HG02938 (cell line): ENCODE measurements around the gene FAM163A.
"Not testable (repeated sequence)": the region's sequence is repeated elsewhere in the genome, so short reads cannot be mapped to it uniquely, and the experiment has no call there.

Experiments
- ATAC-seq: cut with Tn5 transposase; IDR thresholded peaks from one replicate; pipeline ENCODE4 v1.9.1; 2021; ENCODE audit warnings: mild to moderate bottlenecking, moderate library complexity; ENCODE audit not compliant: unreplicated experiment

Gene FAM163A

GRCh38 chr1:179786815-179787685, 44.0 kb downstream of the FAM163A start:
- no peak for ATAC-seq

DNA sequence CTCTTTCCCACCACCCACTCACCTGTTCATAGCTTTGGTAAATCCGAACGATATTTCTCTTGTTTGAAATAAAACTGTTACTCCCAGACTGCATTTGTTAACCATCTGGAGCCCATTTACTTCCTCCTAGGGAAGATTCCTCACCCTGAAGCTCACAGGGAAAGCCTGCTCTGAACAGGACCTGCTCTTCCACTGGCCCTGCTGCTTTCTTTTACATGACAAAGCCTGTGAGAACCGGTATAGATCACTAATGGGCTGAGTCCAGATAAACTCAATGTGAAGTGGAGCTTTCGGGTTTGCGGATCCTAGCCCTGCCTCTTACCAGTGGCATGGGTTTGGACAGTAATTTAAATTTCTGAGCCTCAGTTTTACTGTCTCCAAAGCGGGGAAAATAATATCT, 45.2 kb downstream of the FAM163A start:
- ATAC-seq: no peak

DNA sequence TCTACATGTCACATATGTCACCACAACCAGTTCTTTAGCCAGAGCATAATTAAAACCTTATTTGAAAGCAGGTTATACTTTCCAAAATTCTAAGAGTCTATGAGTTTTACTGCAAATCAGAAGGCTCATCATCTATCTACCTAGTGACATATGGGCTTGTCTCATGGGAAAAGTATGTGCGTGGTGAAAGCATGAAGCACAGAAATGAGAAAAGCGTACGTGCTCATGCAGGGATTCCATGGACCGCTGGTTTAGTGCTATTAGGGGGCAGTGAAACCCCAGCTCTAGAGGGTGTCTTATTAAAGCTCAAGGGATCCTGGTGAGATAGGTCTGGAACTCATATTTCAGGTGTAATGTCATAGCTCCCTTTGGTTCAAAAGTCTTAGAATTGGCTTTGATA, 50.2 kb downstream of the FAM163A start:
- no peak for ATAC-seq

- ATAC-seq: no peak
Measured at GRCh38 chr1:179794146-179794545, 51.1 kb downstream of the FAM163A start.

- no peak for ATAC-seq
Measured at GRCh38 chr1:179794669-179795068, 51.6 kb downstream of the FAM163A start.

GRCh38 chr1:179798213-179798863, 55.2 kb downstream of the FAM163A start:
- no peak for ATAC-seq

GRCh38 chr1:179798864-179799516, 55.9 kb downstream of the FAM163A start:
- no peak for ATAC-seq

GRCh38 chr1:179800481-179800880, 57.4 kb downstream of the FAM163A start:
- no peak for ATAC-seq

- ATAC-seq: no peak
Measured at GRCh38 chr1:179803104-179803503, 60.0 kb downstream of the FAM163A start.

DNA sequence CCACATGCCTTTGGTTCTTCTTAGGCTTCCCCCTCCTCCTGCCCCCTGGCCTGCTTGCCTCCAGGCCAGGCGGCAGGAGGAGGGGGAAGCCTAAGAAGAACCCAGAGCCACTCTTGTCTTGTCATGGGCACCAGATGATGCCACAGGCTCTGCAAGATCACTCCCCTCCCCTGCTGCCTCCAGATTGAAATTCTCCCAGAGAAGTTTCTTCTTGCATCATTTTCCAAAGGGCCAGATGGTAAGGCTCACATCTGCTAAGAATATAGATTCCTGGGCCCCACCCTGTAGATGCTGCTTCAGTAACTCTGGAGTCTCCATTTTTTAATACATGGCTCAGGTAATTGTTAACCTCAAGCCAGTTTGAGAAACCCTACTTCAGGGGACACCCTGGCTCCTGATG, 60.8 kb downstream of the FAM163A start:
- no peak for ATAC-seq

GRCh38 chr1:179804417-179804816, 61.3 kb downstream of the FAM163A start:
- ATAC-seq: not testable (repeated sequence)

DNA sequence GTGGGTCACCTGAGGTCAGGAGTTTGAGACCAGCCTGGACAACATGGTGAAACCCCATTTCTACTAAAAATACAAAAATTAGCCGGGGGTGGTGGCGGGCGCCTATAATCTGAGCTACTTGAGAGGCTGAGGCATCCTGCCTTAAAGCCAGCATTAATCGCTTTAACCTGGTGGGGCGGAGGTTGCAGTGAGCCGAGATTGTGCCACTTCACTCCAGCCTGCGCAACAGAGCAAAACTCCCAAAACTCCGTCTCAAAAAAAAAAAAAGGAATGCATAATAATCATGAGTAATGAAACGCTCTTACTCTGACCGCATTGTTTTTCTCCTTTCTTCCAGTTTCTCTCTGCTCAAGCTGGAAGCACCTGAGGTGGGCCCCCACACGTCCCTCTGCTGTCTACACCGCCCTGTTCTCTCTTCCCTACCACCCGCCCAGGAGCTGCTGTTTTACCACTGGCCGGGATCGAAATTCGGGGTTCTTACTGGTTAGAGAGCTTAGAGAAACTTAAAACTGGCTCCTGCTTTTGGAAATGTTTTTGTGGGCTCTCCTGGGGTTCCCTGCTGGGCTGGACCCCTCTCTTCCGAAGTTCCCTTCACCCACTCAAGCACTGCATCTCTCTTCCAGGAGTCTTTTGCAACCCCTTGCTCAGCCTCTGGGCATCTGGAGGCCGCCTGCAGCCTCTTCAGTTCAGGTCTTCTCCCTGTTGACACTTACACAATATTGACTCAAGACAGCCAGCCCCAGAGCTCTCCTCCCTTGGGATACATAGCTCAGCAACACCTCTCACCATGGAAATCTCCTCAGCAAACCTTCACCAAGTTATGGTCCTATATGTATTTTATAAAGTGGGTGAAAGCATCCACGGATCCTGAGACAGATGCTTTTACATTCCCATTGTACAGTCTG, 62.5 kb downstream of the FAM163A start:
- no peak for ATAC-seq

DNA sequence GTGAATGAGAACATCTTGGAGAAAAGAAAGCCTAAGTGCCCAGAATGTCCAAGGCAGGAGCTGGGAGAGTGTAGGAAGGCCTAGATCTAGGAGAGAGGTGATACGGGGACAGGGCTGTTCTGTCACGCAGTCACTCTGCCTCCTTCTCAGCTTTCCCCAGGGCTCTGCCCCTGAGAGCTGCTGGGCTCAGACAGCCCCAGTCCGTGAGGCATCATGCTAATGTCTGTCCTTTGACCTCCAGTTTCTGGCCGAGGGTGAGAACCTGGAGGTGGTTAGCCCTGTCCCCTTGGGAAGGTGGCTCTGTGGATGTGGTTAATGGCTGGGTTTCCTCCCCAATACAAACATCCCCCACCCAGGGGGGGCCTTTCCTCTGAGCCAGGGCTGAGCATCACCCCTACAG, 63.2 kb downstream of the FAM163A start:
- ATAC-seq: no peak

GRCh38 chr1:179807291-179807690, 64.2 kb downstream of the FAM163A start:
- ATAC-seq: no peak

- ATAC-seq: no peak
Measured at GRCh38 chr1:179807691-179808485, 64.8 kb downstream of the FAM163A start.

GRCh38 chr1:179808503-179808902, 65.4 kb downstream of the FAM163A start:
- no peak for ATAC-seq

DNA sequence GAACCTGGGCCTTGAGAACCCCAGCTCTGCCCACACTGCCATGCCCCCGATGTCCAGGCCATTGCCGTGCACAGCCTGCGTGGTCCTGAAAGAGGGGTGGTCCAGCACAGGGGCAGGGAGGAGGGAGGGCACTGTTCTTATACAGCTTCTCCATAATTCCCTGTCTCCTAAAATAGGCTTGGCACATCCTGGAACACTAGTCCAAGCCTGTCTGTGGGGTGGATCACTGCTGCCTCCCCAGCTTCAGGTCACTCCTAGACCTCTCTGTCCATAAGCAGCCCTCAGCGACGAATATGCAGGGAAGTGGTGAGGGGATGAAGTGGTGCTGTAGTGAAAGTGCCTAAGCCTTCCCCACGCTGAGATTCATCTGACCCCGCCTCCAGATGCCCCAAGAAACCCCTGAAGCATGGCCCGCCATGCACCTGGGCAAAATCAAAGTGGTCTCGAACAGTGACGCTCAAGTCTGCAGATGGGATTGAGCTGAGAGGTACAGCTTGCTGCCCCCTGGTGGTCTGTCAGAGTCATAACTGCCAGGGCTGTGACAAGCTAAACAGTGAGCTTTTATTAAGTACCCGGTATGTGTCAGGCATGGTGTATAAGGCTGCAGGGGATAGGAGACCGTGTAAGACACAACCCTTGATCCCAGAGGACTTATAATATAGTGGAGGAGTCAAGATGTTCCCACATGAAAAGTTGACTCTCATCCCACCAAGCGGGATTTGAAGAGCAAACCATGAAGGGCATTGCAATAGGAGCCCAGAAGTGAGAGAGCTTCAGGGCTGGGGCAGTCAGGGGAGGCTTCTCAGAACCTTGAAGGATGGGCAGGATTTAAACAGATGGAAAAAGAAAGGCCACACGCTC, 66.6 kb downstream of the FAM163A start:
- ATAC-seq: no peak

GRCh38 chr1:179810367-179810715, 67.2 kb downstream of the FAM163A start:
- ATAC-seq: no peak
